ENCODE data around the gene DOCK2. TPM values are rescaled to one million over a fixed set of nuclear protein-coding genes. Genes with fewer than 3 reads are reported as not detected.

DOCK2 gene
- total RNA-seq, 2 donors from 2014 or later, result 32.1 to 40.3 TPM

DNA sequence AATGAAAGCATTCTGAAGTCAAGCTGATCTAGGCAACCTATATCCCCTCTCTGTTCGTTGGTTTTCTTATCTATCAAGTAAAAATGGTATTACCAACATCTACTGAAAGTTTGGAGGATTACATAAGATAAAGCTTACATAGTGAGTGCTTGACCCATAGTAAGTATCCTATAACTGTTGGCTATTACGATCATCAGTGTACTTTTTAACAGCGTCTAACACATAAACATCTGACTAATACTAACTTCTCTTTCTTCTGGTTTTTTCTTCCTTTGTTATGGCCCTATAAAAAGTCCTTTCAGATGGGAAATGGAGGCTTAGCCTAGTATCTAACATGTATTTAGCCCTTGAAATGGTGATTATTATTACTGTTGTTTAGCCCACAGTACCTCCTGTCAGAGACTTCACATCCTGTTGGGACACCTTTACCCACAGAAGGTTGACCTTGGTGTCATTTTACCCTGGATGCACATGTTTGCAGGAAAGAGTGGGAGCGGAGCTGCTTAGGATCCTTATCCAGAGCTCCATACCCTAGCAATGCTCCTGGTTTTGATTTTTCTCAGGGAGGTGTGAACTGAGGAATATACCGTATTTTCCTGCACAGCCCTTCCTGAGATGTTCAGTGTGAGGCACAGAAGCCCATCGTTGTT lies 337.2 kb downstream of the DOCK2 start:
- TF ChIP-seq, protein P1, sequence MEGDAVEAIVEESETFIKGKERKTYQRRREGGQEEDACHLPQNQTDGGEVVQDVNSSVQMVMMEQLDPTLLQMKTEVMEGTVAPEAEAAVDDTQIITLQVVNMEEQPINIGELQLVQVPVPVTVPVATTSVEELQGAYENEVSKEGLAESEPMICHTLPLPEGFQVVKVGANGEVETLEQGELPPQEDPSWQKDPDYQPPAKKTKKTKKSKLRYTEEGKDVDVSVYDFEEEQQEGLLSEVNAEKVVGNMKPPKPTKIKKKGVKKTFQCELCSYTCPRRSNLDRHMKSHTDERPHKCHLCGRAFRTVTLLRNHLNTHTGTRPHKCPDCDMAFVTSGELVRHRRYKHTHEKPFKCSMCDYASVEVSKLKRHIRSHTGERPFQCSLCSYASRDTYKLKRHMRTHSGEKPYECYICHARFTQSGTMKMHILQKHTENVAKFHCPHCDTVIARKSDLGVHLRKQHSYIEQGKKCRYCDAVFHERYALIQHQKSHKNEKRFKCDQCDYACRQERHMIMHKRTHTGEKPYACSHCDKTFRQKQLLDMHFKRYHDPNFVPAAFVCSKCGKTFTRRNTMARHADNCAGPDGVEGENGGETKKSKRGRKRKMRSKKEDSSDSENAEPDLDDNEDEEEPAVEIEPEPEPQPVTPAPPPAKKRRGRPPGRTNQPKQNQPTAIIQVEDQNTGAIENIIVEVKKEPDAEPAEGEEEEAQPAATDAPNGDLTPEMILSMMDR (IDR thresholded peaks at IDR 0.05), result no peak
- Histone ChIP-seq H3K27me3 (replicated peaks; ENCODE audit: insufficient read depth) (no peaks in the 10 kb centered on the region), H3K9me3 (no peaks in the 10 kb centered on the region), H3K27ac (no peak overlapping the region), H3K4me1 (ENCODE audit: control insufficient read depth in 1 of 2, low read depth in 2 of 2) (no peaks in the 10 kb centered on the region), H3K4me3 (no peak overlapping the region), H3K36me3 (no peaks in the 10 kb centered on the region)
- ATAC-seq (ENCODE audit: insufficient number of reproducible peaks, low FRiP score, low read depth) (no peak), DNase-seq (ENCODE audit: low spot score) (no peak)

DNA sequence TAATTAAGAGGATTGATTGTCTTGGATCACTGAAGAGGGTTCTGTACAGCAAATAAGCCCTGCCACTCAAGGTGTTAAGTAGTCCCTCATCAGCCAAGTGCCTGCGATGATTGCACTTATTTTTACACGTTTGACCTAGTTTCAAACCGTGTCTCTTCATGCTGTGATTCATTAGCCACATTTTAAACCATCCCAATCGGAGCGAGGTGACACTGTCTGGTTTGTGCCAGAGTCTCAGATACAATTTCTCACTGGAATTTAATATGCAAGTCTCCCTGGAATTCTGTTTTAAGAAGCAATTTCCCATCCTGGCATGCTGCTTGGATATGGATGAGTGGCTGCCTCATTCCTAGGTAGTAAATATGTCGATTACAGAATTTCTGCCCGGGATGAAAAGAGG lies 341.6 kb downstream of the DOCK2 start:
- Histone ChIP-seq H3K36me3 (no peaks in the 10 kb centered on the region), H3K4me1 (ENCODE audit: control insufficient read depth in 1 of 2, low read depth in 2 of 2) (no peaks in the 10 kb centered on the region), H3K4me3 (no peak overlapping the region), H3K9me3 (no peaks in the 10 kb centered on the region), H3K27ac (no peak overlapping the region), H3K27me3 (replicated peaks; ENCODE audit: insufficient read depth) (no peaks in the 10 kb centered on the region)
- TF ChIP-seq, protein P1 (IDR thresholded peaks at IDR 0.05), result no peak
- ATAC-seq (ENCODE audit: insufficient number of reproducible peaks, low FRiP score, low read depth) (no peak), DNase-seq (ENCODE audit: low spot score) (no peak)

DNA sequence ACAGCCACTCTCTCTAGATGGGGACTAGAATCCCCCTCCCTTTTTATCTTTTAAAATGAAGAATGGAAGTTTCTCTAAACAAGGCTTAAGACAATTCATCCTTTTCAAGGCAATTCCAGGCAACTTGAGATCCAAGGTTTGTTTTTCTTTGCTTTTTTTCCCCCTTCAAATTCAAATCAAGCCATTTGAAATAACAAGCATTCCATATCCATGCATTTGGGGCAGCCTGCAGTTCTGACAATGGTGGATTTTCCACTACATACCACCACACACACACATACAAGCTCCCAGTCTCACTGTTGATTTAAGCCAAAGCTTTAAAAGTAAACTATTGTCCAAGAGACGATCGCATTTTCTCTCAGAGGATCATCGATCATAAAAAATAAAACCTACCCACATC lies 342.8 kb downstream of the DOCK2 start:
- TF ChIP-seq, protein P1 (IDR thresholded peaks at IDR 0.05), result no peak
- no peak for ATAC-seq (ENCODE audit: insufficient number of reproducible peaks, low FRiP score, low read depth)
- no peak overlapping the region for H3K27ac ChIP-seq

DNA sequence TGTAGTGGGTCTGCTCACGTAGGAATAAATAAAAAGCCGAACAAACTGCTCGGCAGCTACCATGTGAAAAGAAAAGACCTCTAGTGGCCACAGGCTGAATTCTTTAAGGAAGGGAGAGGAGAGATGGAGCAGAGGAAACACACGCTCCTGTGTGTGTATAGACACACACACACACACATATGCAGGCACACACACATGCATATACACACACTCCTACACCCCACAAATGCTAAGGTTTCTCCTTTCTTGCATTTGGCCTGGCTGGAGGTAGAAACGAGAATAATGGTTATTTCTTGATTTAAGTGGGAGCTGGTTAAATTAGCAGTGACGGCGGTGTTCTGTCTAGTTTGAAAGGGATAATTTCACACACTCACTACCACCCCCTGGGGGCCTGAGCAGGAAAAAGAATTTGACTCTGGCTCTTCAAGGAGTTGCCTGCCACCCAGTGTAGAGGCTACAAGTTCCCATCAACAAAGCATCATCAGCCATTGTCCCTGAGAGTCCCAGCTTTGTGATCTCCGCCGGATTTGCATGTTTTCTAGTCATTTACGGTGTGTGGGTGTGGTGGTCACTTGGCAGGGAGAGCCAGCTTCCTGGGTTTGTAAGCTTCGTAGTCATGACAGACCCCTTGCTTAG lies 343.5 kb downstream of the DOCK2 start, which contains the start of gene INSYN2B:
TSS of gene INSYN2B (minus strand) at position 78 of the 636 bp plus-strand sequence. CDS start 96,597 bp downstream, outside the sequence.
- H3K27me3 ChIP-seq (replicated peaks; ENCODE audit: insufficient read depth), result no peaks in the 10 kb centered on the region
- no peak for DNase-seq (ENCODE audit: low spot score)
- H3K4me3 ChIP-seq, result peak within 1 kb of the TSS; percentile 30
- TF ChIP-seq, protein P1 (IDR thresholded peaks at IDR 0.05), result peak; percentile 43
- no peaks in the 10 kb centered on the region for H3K4me1 ChIP-seq (ENCODE audit: control insufficient read depth in 1 of 2, low read depth in 2 of 2)
- H3K9me3 ChIP-seq, result no peaks in the 10 kb centered on the region
- no peak within 1 kb of the TSS for H3K27ac ChIP-seq
- no peak for ATAC-seq (ENCODE audit: insufficient number of reproducible peaks, low FRiP score, low read depth)
- no peaks in the 10 kb centered on the region for H3K36me3 ChIP-seq

More for the DNA sequence above, 342.8 kb downstream of the DOCK2 start:
- Histone ChIP-seq H3K36me3 (no peaks in the 10 kb centered on the region), H3K4me3 (no peak overlapping the region), H3K4me1 (ENCODE audit: control insufficient read depth in 1 of 2, low read depth in 2 of 2) (no peaks in the 10 kb centered on the region), H3K9me3 (no peaks in the 10 kb centered on the region), H3K27me3 (replicated peaks; ENCODE audit: insufficient read depth) (no peaks in the 10 kb centered on the region)
- DNase-seq (ENCODE audit: low spot score), result no peak

DNA sequence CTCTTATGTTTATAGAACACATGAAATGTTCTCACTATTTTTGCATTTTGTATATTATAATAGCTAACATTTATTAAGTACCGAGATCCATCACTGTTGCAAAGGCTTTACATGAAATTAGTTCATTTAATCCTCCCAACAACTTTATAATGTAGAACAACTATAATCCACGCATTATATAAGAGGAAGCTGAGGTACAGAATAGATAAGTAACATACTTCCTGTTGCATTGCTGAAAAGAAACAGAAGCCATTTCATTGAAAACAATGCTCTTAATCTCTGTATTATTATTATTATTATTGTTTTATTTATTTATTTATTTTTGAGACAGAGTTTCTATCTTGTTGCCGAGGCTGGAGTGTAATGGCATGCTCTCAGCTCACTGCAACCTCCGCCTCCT lies 351.1 kb downstream of the DOCK2 start:
- DNase-seq (ENCODE audit: low spot score) (no peak), ATAC-seq (ENCODE audit: insufficient number of reproducible peaks, low FRiP score, low read depth) (no peak)
- no peaks in the 10 kb centered on the region for H3K9me3 ChIP-seq
- H3K4me3 ChIP-seq, result no peak overlapping the region
- H3K27me3 ChIP-seq (replicated peaks; ENCODE audit: insufficient read depth), result no peaks in the 10 kb centered on the region
- no peak overlapping the region for H3K27ac ChIP-seq
- H3K36me3 ChIP-seq, result no peaks in the 10 kb centered on the region
- H3K4me1 ChIP-seq (ENCODE audit: control insufficient read depth in 1 of 2, low read depth in 2 of 2), result no peaks in the 10 kb centered on the region
- TF ChIP-seq, protein P1 (IDR thresholded peaks at IDR 0.05), result no peak
